Skeletal muscle tissue (tissue), 4 donors: ENCODE results near the gene SIPA1. TPM values are rescaled to one million over a fixed set of nuclear protein-coding genes. Genes with fewer than 3 reads are reported as not detected.
"Not testable (repeated sequence)": the region's sequence is repeated elsewhere in the genome, so short reads cannot be mapped to it uniquely, and the experiment has no call there.

Experiments used
- H3K27ac ChIP-seq: one replicate; pipeline ENCODE4 v1.7.0; 2013; ENCODE audit warnings: mild to moderate bottlenecking, low read depth, low read length, inconsistent platforms
- H3K27me3 ChIP-seq, 3 donors: one replicate each; pipeline ENCODE4 v1.7.0; 2013; ENCODE audit warnings: low read length in 3 of 3; ENCODE audit not compliant: control insufficient read depth in 3 of 3, insufficient read depth in 3 of 3
- H3K36me3 ChIP-seq, 3 donors: one replicate each; pipeline ENCODE4 v1.7.0; 2013; ENCODE audit warnings: low read length in 3 of 3; ENCODE audit not compliant: control insufficient read depth in 3 of 3, insufficient read depth in 3 of 3
- H3K4me1 ChIP-seq, 3 donors: one replicate each; pipeline ENCODE4 v1.7.0; 2013; ENCODE audit warnings: low read length in 3 of 3, mild to moderate bottlenecking in 3 of 3; ENCODE audit not compliant: control insufficient read depth in 3 of 3, insufficient read depth in 3 of 3
- H3K4me3 ChIP-seq, 3 donors: one replicate each; pipeline ENCODE4 v1.7.0; 2013; ENCODE audit warnings: low read length in 3 of 3
- H3K9ac ChIP-seq, 3 donors: one replicate each; pipeline ENCODE4 v1.7.0; 2013; ENCODE audit warnings: low read length in 3 of 3, mild to moderate bottlenecking in 3 of 3, moderate library complexity in 2 of 3, low read depth in 1 of 3
- H3K9me3 ChIP-seq, 3 donors: one replicate each; pipeline ENCODE4 v1.7.0; 2013; ENCODE audit warnings: low read length in 3 of 3; ENCODE audit not compliant: control insufficient read depth in 3 of 3
- total RNA-seq: library from RNA; depleted of rRNA; stranded (reverse); fragments of >200 nt; gene quantifications from one replicate; pipeline ENCODE4 v1.2.3, GENCODE V29; 2014
- donor health status: Osteomylitis.

SIPA1 gene
- total RNA-seq, 1 donor from 2014 or later: 15.7 TPM

- Histone ChIP-seq H3K27ac (no peak overlapping the region), H3K9me3 (no peaks in the 10 kb centered on the region), H3K27me3 (no peaks in the 10 kb centered on the region), H3K9ac (peak overlapping the region in 1 of 3 donors; percentile 33), H3K4me3 (no peak overlapping the region), H3K4me1 (peaks cover 14 to 25% (median 19%) of the 10 kb centered on the region in 3 donors), H3K36me3 (peaks cover 59% of the 10 kb centered on the region in 3 donors)
Observed at GRCh38 chr11:65660038-65660437, 22.1 kb downstream of the SIPA1 start.

- not testable (repeated sequence) for H3K27me3 ChIP-seq, H3K27ac ChIP-seq, H3K9me3 ChIP-seq
- Histone ChIP-seq H3K4me3 (peak overlapping the region in 1 of 3 donors; percentile 95), H3K36me3 (peaks cover 50% of the 10 kb centered on the region in 3 donors), H3K4me1 (peaks cover 14 to 23% (median 19%) of the 10 kb centered on the region in 3 donors), H3K9ac (peak overlapping the region in 1 of 3 donors; percentile 97)
Observed at GRCh38 chr11:65660908-65661307, 23.0 kb downstream of the SIPA1 start.

- no peaks in the 10 kb centered on the region for H3K9me3 ChIP-seq
- H3K9ac ChIP-seq: peak overlapping the region; percentile 96 to 97 (median 97)
- peaks cover 14 to 23% (median 19%) of the 10 kb centered on the region in 3 donors for H3K4me1 ChIP-seq
- no peaks in the 10 kb centered on the region for H3K27me3 ChIP-seq
- H3K4me3 ChIP-seq: peak overlapping the region; percentile 86 to 97 (median 95)
- peaks cover 43 to 47% (median 44%) of the 10 kb centered on the region in 3 donors for H3K36me3 ChIP-seq
- peak overlapping the region; percentile 98 for H3K27ac ChIP-seq
Observed at GRCh38 chr11:65661599-65662246, 23.8 kb downstream of the SIPA1 start.

- H3K4me3 ChIP-seq: peak overlapping the region; percentile 86 to 97 (median 95)
- H3K36me3 ChIP-seq: peaks cover 38 to 42% (median 39%) of the 10 kb centered on the region in 3 donors
- H3K9me3 ChIP-seq: no peaks in the 10 kb centered on the region
- peak overlapping the region; percentile 98 for H3K27ac ChIP-seq
- peak overlapping the region; percentile 96 to 97 (median 97) for H3K9ac ChIP-seq
- H3K4me1 ChIP-seq: peaks cover 14 to 23% (median 19%) of the 10 kb centered on the region in 3 donors
- no peaks in the 10 kb centered on the region for H3K27me3 ChIP-seq
Observed at GRCh38 chr11:65662247-65662798, 24.4 kb downstream of the SIPA1 start.

GRCh38 chr11:65662799-65663638 is 25.1 kb downstream of the SIPA1 start, which contains the start of gene RELA:
RELA (minus strand) TSS chr11:65662916; CDS start chr11:65662832, 84 bp downstream.
- Histone ChIP-seq H3K9me3 (no peaks in the 10 kb centered on the region), H3K27me3 (no peaks in the 10 kb centered on the region), H3K36me3 (peaks cover 31 to 35% (median 32%) of the 10 kb centered on the region in 3 donors), H3K4me1 (peaks cover 14 to 23% (median 19%) of the 10 kb centered on the region in 3 donors), H3K9ac (peak within 1 kb of the TSS; percentile 97 to 99 (median 97)), H3K27ac (peak within 1 kb of the TSS; percentile 98), H3K4me3 (peak within 1 kb of the TSS; percentile 86 to 97 (median 95))

GRCh38 chr11:65663639-65664200 is 25.8 kb downstream of the SIPA1 start:
- no peaks in the 10 kb centered on the region for H3K27me3 ChIP-seq
- H3K4me3 ChIP-seq: peak overlapping the region; percentile 80 to 95 (median 86)
- H3K27ac ChIP-seq: peak overlapping the region; percentile 98
- H3K9ac ChIP-seq: peak overlapping the region; percentile 92 to 99 (median 97)
- peaks cover 24 to 28% (median 25%) of the 10 kb centered on the region in 3 donors for H3K36me3 ChIP-seq
- peaks cover 14 to 23% (median 19%) of the 10 kb centered on the region in 3 donors for H3K4me1 ChIP-seq
- no peaks in the 10 kb centered on the region for H3K9me3 ChIP-seq

GRCh38 chr11:65672180-65672860 is 34.4 kb downstream of the SIPA1 start:
- Histone ChIP-seq H3K27ac (no peak overlapping the region), H3K4me1 (no peaks in the 10 kb centered on the region), H3K4me3 (no peak overlapping the region), H3K36me3 (no peaks in the 10 kb centered on the region), H3K27me3 (no peaks in the 10 kb centered on the region), H3K9me3 (no peaks in the 10 kb centered on the region), H3K9ac (no peak overlapping the region)

- no peaks in the 10 kb centered on the region for H3K9me3 ChIP-seq
- no peaks in the 10 kb centered on the region for H3K27me3 ChIP-seq
- H3K36me3 ChIP-seq: no peaks in the 10 kb centered on the region
- H3K4me1 ChIP-seq: no peaks in the 10 kb centered on the region
- no peak overlapping the region for H3K9ac ChIP-seq
- H3K4me3 ChIP-seq: no peak overlapping the region
- H3K27ac ChIP-seq: no peak overlapping the region
Observed at GRCh38 chr11:65672982-65673381, 35.1 kb downstream of the SIPA1 start.

- Histone ChIP-seq H3K36me3 (no peaks in the 10 kb centered on the region), H3K9ac (no peak overlapping the region), H3K9me3 (no peaks in the 10 kb centered on the region), H3K27me3 (no peaks in the 10 kb centered on the region), H3K4me1 (no peaks in the 10 kb centered on the region), H3K27ac (no peak overlapping the region), H3K4me3 (no peak overlapping the region)
Observed at GRCh38 chr11:65680192-65680743, 42.4 kb downstream of the SIPA1 start.
